ENCODE data around the gene SLC47A2. TPM values are rescaled to one million over a fixed set of nuclear protein-coding genes. Genes with fewer than 3 reads are reported as not detected.

Gene SLC47A2
- total and polyA plus RNA-seq, 2 experiments from 2014 or later = not detected

DNA sequence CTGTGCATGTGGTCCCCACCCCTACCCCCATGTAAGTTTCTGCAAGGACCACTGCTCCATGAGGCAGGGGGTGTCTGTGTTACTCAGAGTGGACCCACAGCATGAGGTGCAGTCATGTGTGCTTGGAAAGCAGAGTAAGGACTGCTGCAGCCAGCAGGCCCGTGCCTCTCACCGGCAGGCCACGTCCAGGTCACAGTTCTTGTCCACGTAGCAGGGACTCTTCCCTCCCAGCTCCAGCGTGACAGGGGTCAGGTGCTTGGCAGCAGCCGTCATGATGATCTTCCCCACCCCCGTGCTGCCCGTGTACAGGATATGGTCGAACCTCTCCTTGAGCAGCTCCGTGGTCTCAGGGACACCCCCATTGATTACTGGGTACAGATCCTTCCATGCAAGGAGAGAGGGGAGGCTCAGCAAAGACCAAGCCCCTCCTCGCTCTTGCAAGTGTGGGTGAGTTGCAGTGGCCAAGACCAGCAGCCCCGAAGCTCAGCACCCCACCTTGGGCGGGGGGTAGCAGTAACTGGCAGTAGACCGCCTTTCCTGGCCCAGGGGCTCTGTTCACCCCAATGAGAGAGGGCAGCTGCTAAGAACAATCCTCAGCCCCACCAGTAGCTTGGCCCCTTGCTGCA lies 25.6 kb upstream of the SLC47A2 start:
- Histone ChIP-seq H3K27me3 (replicated peaks; ENCODE audit: insufficient read depth) (no peaks in the 10 kb centered on the region), H3K9ac (no peak overlapping the region), H3K9me3 (ENCODE audit: low read depth) (no peaks in the 10 kb centered on the region), H3F3A (ENCODE audit: insufficient read depth) (no peaks in the 10 kb centered on the region), H3K36me3 (ENCODE audit: low read depth) (no peaks in the 10 kb centered on the region), H3K4me1 (ENCODE audit: insufficient read depth) (no peaks in the 10 kb centered on the region), H3K9me2 (ENCODE audit: insufficient read depth) (no peaks in the 10 kb centered on the region), H3K27ac (no peak overlapping the region), H2AFZ (no peak overlapping the region), H3K79me2 (ENCODE audit: insufficient read depth) (no peaks in the 10 kb centered on the region), H3K4me3 (no peak overlapping the region), H3K4me2 (ENCODE audit: unreplicated experiment) (no peak overlapping the region), H4K20me1 (ENCODE audit: insufficient read depth) (no peaks in the 10 kb centered on the region)
- 77 to 85% methylated on average over 14 of the region's 14 CpGs for WGBS, 2 experiments (ENCODE audit: low coverage in 1 of 2, low lambda C conversion rate in 2 of 2, missing lambda C conversion rate in 2 of 2)
- no peak for TF ChIP-seq EZH2 (IDR thresholded peaks at IDR 0.05; ENCODE audit: insufficient read depth, poor library complexity, severe bottlenecking)
- no peak for TF ChIP-seq EZH2phosphoT487 (IDR thresholded peaks at IDR 0.05; ENCODE audit: insufficient read depth, low read depth)
- DNase-seq = no peak
- in situ Hi-C loops (cut with MboI) = loop anchor here (10.0 kb wide), 1 partner anchor 57 kb away; no protein-coding TSS in a partner anchor

DNA sequence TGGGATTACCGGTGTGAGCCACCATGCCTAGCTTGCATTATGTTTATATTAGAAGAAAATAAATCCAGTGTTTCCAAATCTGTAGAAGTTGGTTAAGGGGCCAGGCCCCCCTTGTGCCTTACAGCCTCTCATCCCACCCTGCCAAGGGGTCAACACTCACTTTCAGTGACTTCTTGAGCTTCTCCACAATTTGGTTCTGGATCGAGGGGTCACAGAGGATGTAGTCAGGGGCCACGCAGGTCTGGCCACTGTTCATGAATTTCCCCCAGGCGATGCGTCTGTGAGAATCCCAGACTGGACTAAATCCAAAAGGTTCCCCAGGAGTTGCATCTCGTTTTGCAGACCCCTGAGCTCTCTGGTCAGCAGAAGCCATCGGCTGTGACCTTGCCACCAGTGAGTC lies 24.5 kb upstream of the SLC47A2 start:
- Histone ChIP-seq H3K27ac (no peak overlapping the region), H3K36me3 (ENCODE audit: low read depth) (no peaks in the 10 kb centered on the region), H3K79me2 (ENCODE audit: insufficient read depth) (no peaks in the 10 kb centered on the region), H3F3A (ENCODE audit: insufficient read depth) (no peaks in the 10 kb centered on the region), H3K9me3 (ENCODE audit: low read depth) (no peaks in the 10 kb centered on the region), H4K20me1 (ENCODE audit: insufficient read depth) (no peaks in the 10 kb centered on the region), H3K9ac (no peak overlapping the region), H3K27me3 (replicated peaks; ENCODE audit: insufficient read depth) (no peaks in the 10 kb centered on the region), H3K4me1 (ENCODE audit: insufficient read depth) (no peaks in the 10 kb centered on the region), H3K4me2 (ENCODE audit: unreplicated experiment) (no peak overlapping the region), H2AFZ (no peak overlapping the region), H3K4me3 (no peak overlapping the region), H3K9me2 (ENCODE audit: insufficient read depth) (no peaks in the 10 kb centered on the region)
- in situ Hi-C loops (cut with MboI) = loop anchor here (10.0 kb wide), 1 partner anchor 56 kb away; no protein-coding TSS in a partner anchor
- 76 to 80% methylated on average over 7 of the region's 7 CpGs for WGBS, 2 experiments (ENCODE audit: low coverage in 1 of 2, low lambda C conversion rate in 2 of 2, missing lambda C conversion rate in 2 of 2)
- DNase-seq = no peak
- no peak for TF ChIP-seq EZH2 (IDR thresholded peaks at IDR 0.05; ENCODE audit: insufficient read depth, poor library complexity, severe bottlenecking)
- no peak for TF ChIP-seq EZH2phosphoT487 (IDR thresholded peaks at IDR 0.05; ENCODE audit: insufficient read depth, low read depth)

DNA sequence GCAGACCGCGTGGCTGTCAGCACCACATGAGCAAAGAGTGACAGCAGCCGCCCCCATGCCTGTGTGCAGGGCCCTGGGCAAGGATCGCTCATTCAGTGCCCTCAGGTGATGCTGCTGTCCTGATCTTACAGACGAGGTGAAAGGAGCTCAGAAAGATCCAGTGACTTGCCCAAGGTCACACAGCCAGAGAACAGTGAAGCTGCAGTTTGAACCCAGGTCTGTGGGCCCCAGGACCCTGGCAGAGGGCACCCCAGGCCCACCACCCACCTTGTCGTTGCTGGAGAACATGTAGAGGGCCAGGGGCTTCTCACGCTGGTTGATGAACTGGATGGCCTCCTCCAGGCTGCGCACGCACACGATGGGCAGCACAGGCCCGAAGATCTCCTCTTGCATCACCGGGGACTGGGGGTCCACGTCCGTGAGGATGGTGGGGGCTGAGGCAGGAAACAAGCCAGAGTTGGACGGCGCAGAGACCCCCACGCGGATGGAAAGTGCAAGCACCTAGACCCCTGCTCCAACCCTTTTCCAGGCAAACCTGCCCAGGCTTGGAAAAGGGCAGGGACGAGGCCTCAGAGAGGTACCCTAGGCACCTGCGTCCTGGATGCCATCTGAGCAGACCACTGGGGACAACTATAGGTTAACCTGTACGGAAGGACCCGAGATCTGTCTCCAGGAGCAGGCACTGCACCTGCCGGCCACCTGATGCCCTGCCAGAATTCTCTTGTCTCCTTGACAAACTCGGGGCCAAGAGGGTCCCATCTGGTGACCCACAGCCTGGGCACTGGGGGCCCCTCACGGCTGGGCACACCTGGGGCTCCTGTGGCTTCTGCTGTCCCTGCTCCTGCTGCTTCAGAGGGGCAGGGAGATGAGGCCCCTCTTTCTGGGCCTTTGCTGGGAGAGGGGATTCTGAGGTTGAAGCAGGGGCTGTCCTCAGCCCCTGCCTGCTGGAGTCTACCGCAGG lies 23.1 kb upstream of the SLC47A2 start:
- Histone ChIP-seq H3K9me3 (ENCODE audit: low read depth) (no peaks in the 10 kb centered on the region), H3K27me3 (replicated peaks; ENCODE audit: insufficient read depth) (no peaks in the 10 kb centered on the region), H4K20me1 (ENCODE audit: insufficient read depth) (no peaks in the 10 kb centered on the region), H3K79me2 (ENCODE audit: insufficient read depth) (no peaks in the 10 kb centered on the region), H3K4me2 (ENCODE audit: unreplicated experiment) (no peak overlapping the region), H2AFZ (no peak overlapping the region), H3K9me2 (ENCODE audit: insufficient read depth) (no peaks in the 10 kb centered on the region), H3K9ac (no peak overlapping the region), H3K4me3 (no peak overlapping the region), H3K27ac (no peak overlapping the region), H3K4me1 (ENCODE audit: insufficient read depth) (no peaks in the 10 kb centered on the region), H3K36me3 (ENCODE audit: low read depth) (no peaks in the 10 kb centered on the region), H3F3A (ENCODE audit: insufficient read depth) (no peaks in the 10 kb centered on the region)
- TF ChIP-seq EZH2phosphoT487 (IDR thresholded peaks at IDR 0.05; ENCODE audit: insufficient read depth, low read depth) (no peak), EZH2 (IDR thresholded peaks at IDR 0.05; ENCODE audit: insufficient read depth, poor library complexity, severe bottlenecking) (no peak)
- no peak for DNase-seq
- 69 to 74% methylated on average over 25 to 26 of the region's 26 CpGs for WGBS, 2 experiments (ENCODE audit: low coverage in 1 of 2, low lambda C conversion rate in 2 of 2, missing lambda C conversion rate in 2 of 2)
- in situ Hi-C loops (cut with MboI) = loop anchor here (10.0 kb wide), 1 partner anchor 55 kb away; no protein-coding TSS in a partner anchor

DNA sequence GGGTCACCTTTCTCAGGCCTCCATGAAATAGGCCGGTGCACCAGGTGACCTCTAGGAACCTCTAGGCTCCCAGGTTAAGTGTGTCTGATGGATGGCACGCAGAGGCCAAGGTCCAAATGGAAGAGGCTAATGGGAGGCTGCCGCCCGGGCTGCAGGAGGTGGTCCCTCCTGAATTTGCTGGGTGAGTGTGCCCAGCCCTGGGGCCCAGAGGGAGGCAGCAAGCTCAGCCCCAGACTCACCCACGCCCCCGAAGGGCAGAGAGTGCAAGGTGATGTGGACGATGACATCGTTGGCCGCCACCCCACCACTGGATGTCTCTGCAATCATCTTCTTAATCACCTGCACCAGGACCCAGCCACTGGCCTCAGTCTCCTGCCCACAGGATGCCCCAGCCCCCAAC lies 22.4 kb upstream of the SLC47A2 start:
- H3K27me3 ChIP-seq (replicated peaks; ENCODE audit: insufficient read depth) = no peaks in the 10 kb centered on the region
- H2AFZ ChIP-seq = no peak overlapping the region
- H3K9me3 ChIP-seq (ENCODE audit: low read depth) = no peaks in the 10 kb centered on the region
- no peak for DNase-seq
- H3K4me2 ChIP-seq (ENCODE audit: unreplicated experiment) = no peak overlapping the region
- H3K9ac ChIP-seq = no peak overlapping the region
- H3K4me1 ChIP-seq (ENCODE audit: insufficient read depth) = no peaks in the 10 kb centered on the region
- H3K36me3 ChIP-seq (ENCODE audit: low read depth) = no peaks in the 10 kb centered on the region
- H4K20me1 ChIP-seq (ENCODE audit: insufficient read depth) = no peaks in the 10 kb centered on the region
- H3F3A ChIP-seq (ENCODE audit: insufficient read depth) = no peaks in the 10 kb centered on the region
- H3K79me2 ChIP-seq (ENCODE audit: insufficient read depth) = no peaks in the 10 kb centered on the region
- in situ Hi-C loops (cut with MboI) = no loop called here
- no peak overlapping the region for H3K4me3 ChIP-seq
- H3K27ac ChIP-seq = no peak overlapping the region
- no peaks in the 10 kb centered on the region for H3K9me2 ChIP-seq (ENCODE audit: insufficient read depth)
- 88 to 96% methylated on average over 9 of the region's 9 CpGs for WGBS, 2 experiments (ENCODE audit: low coverage in 1 of 2, low lambda C conversion rate in 2 of 2, missing lambda C conversion rate in 2 of 2)
- TF ChIP-seq EZH2phosphoT487 (IDR thresholded peaks at IDR 0.05; ENCODE audit: insufficient read depth, low read depth) = no peak
- no peak for TF ChIP-seq EZH2 (IDR thresholded peaks at IDR 0.05; ENCODE audit: insufficient read depth, poor library complexity, severe bottlenecking)
